CD14-positive monocyte (primary cell): ENCODE measurements around the gene CORO2A. TPM values are rescaled to one million over a fixed set of nuclear protein-coding genes. Genes with fewer than 3 reads are reported as not detected.
A peak's percentile ranks its signal among the peaks of the same experiment; 100 is the strongest.

Experiments
- DNase-seq, 3 donors: peaks; one replicate each; pipeline ENCODE4 v3.0.0-alpha.2; 2011 to 2022
- H2AFZ ChIP-seq: 2 replicates; pipeline ENCODE4 v1.6.0; 2012; ENCODE audit warnings: mild to moderate bottlenecking, low read depth, low read length, inconsistent platforms; ENCODE audit not compliant: insufficient read depth, poor library complexity, severe bottlenecking
- H3K27ac ChIP-seq, 2 donors: 1 replicate in 1 of 2; 2 replicates in 1 of 2; pipeline ENCODE4 v1.5.1; 2012 to 2013; ENCODE audit warnings: low read length in 2 of 2, control low read depth in 1 of 2, inconsistent platforms in 1 of 2, low read depth in 1 of 2, mild to moderate bottlenecking in 1 of 2
- H3K27me3 ChIP-seq, 2 donors: one replicate each; pipeline versions ENCODE4 v1.6.0 to v1.6.1; 2011 to 2013; ENCODE audit warnings: low read length in 2 of 2; ENCODE audit not compliant: control insufficient read depth in 2 of 2, insufficient read depth in 2 of 2
- H3K36me3 ChIP-seq, 2 donors: replicated peaks in 1 of 2; 1 replicate in 1 of 2; 2 replicates in 1 of 2; pipeline versions ENCODE4 v1.5.1 to v1.6.1; 2012 to 2013; ENCODE audit warnings: low read length in 2 of 2, control low read depth in 1 of 2, inconsistent platforms in 1 of 2, mild to moderate bottlenecking in 1 of 2; ENCODE audit not compliant: insufficient read depth in 2 of 2, control insufficient read depth in 1 of 2
- H3K4me1 ChIP-seq, 2 donors: 1 replicate in 1 of 2; 2 replicates in 1 of 2; pipeline versions ENCODE4 v1.5.1 to v1.6.1; 2012 to 2013; ENCODE audit warnings: low read length in 2 of 2, control low read depth in 1 of 2, inconsistent platforms in 1 of 2, mild to moderate bottlenecking in 1 of 2, moderate library complexity in 1 of 2; ENCODE audit not compliant: insufficient read depth in 2 of 2, control insufficient read depth in 1 of 2
- H3K4me2 ChIP-seq: replicated peaks from 2 replicates; pipeline ENCODE3; 2012; ENCODE audit warnings: low read length, moderate library complexity, mild to moderate bottlenecking; ENCODE audit not compliant: poor library complexity, severe bottlenecking; ENCODE audit errors: extremely low read depth
- H3K4me3 ChIP-seq, 3 experiments: fragments of 200-600 bp in 1 of 3; sonication (generic) in 1 of 3; replicated peaks in 1 of 3; 1 replicate in 2 of 3; 2 replicates in 1 of 3; pipeline ENCODE4 v1.5.1; 2011 to 2013; ENCODE audit warnings: low read length in 3 of 3, mild to moderate bottlenecking in 3 of 3, control low read depth in 2 of 3, low read depth in 2 of 3, inconsistent platforms in 1 of 3, moderate library complexity in 1 of 3
- H3K79me2 ChIP-seq: 2 replicates; pipeline ENCODE4 v1.6.0; 2012; ENCODE audit warnings: mild to moderate bottlenecking, control low read depth, inconsistent platforms, low read length, moderate library complexity; ENCODE audit not compliant: insufficient read depth
- H3K9ac ChIP-seq: 2 replicates; pipeline ENCODE4 v1.6.0; 2017; ENCODE audit warnings: low read length, mild to moderate bottlenecking; ENCODE audit not compliant: insufficient read depth, poor library complexity, severe bottlenecking
- H3K9me3 ChIP-seq, 2 donors: replicated peaks in 1 of 2; 1 replicate in 1 of 2; 2 replicates in 1 of 2; pipeline versions ENCODE4 v1.5.1 to v1.6.1; 2012 to 2013; ENCODE audit warnings: low read length in 2 of 2, control low read depth in 1 of 2; ENCODE audit not compliant: control insufficient read depth in 1 of 2, insufficient read depth in 1 of 2
- H4K20me1 ChIP-seq: 2 replicates; pipeline ENCODE4 v1.6.0; 2012; ENCODE audit warnings: mild to moderate bottlenecking, low read length, control low read depth, moderate library complexity; ENCODE audit not compliant: insufficient read depth
- H3K27ac Mint-ChIP-seq, 7 donors: one replicate each; pipeline ENCODE4 v1.8.0; 2020; ENCODE audit warnings: mild to moderate bottlenecking in 7 of 7, mixed read lengths in 7 of 7, moderate library complexity in 6 of 7, inconsistent platforms in 2 of 7
- H3K27me3 Mint-ChIP-seq, 3 donors: one replicate each; pipeline ENCODE4 v1.8.0; 2021 to 2022; ENCODE audit warnings: low read depth in 3 of 3, mild to moderate bottlenecking in 3 of 3, mixed read lengths in 3 of 3, moderate library complexity in 3 of 3, inconsistent platforms in 1 of 3
- H3K36me3 Mint-ChIP-seq, 2 donors: one replicate each; pipeline ENCODE4 v1.8.0; 2020; ENCODE audit warnings: mixed read lengths in 2 of 2, inconsistent platforms in 1 of 2, mild to moderate bottlenecking in 1 of 2
- H3K4me1 Mint-ChIP-seq: one replicate; pipeline ENCODE4 v1.8.0; 2020; ENCODE audit warnings: mild to moderate bottlenecking, mixed read lengths
- H3K4me3 Mint-ChIP-seq, 2 donors: one replicate each; pipeline ENCODE4 v1.8.0; 2020; ENCODE audit warnings: mild to moderate bottlenecking in 2 of 2, mixed read lengths in 2 of 2, moderate library complexity in 1 of 2
- H3K9me3 Mint-ChIP-seq, 7 donors: one replicate each; pipeline ENCODE4 v1.8.0; 2020 to 2022; ENCODE audit warnings: mixed read lengths in 7 of 7, mild to moderate bottlenecking in 6 of 7, moderate library complexity in 6 of 7, inconsistent platforms in 2 of 7
- WGBS: methylation state at CpG from one replicate; pipeline ENCODE4 v1.1.5; 2013; ENCODE audit warnings: missing lambda C conversion rate; ENCODE audit not compliant: insufficient coverage; 5-methylcytosine and 5-hydroxymethylcytosine counted together
- intact Hi-C, 2 donors: fragments of 100-400 bp; cut with micrococcal nuclease; formaldehyde crosslinking; loops; one replicate each; pipeline versions ENCODE4 v1.15.0 to v1.15.1; 2023
- polyA plus RNA-seq, 3 donors: library from polyadenylated mRNA; depleted of rRNA in 1 of 3; unstranded in 2 of 3; stranded (reverse) in 1 of 3; fragments of 300-500 nt in 2 of 3; fragments of >200 nt in 1 of 3; fragmentation: Illumina TruSeq in 2 of 3; gene quantifications; 1 replicate in 2 of 3; 2 replicates in 1 of 3; pipeline ENCODE4 v1.2.3, GENCODE V29; 2012 to 2021
- TF ChIP-seq, protein P1 (sequence below): fragments of 200-600 bp; IDR thresholded peaks from one replicate; pipeline ENCODE4 v1.8.0; 2022; ENCODE audit warnings: antibody characterized with exemption, mild to moderate bottlenecking

Gene CORO2A
- polyA plus RNA-seq, 3 donors: 1.2 to 3.5 (median 2.1) TPM

- Histone ChIP-seq H3K9me3 (no peaks in the 10 kb centered on the region), H3K4me2 (no peak overlapping the region), H3K36me3 (peaks cover 0 to 6% of the 10 kb centered on the region in 2 donors), H3K27ac (no peak overlapping the region), H3K4me3 (no peak overlapping the region), H4K20me1 (no peaks in the 10 kb centered on the region), H2AFZ (no peak overlapping the region), H3K4me1 (peaks cover 30 to 34% of the 10 kb centered on the region in 2 donors), H3K27me3 (no peaks in the 10 kb centered on the region), H3K79me2 (no peaks in the 10 kb centered on the region), H3K9ac (no peak overlapping the region)
- H3K9me3 Mint-ChIP-seq: peaks cover 0 to 2% (median 0%) of the 10 kb centered on the region in 7 donors
- H3K27ac Mint-ChIP-seq: no peak overlapping the region
- H3K36me3 Mint-ChIP-seq: peaks cover 20 to 43% of the 10 kb centered on the region in 2 donors
- DNase-seq: no peak
- H3K4me3 Mint-ChIP-seq: no peak overlapping the region
- peaks cover 0 to 1% (median 0%) of the 10 kb centered on the region in 3 donors for H3K27me3 Mint-ChIP-seq
- intact Hi-C loops: no loop called here
- TF ChIP-seq, protein P1, sequence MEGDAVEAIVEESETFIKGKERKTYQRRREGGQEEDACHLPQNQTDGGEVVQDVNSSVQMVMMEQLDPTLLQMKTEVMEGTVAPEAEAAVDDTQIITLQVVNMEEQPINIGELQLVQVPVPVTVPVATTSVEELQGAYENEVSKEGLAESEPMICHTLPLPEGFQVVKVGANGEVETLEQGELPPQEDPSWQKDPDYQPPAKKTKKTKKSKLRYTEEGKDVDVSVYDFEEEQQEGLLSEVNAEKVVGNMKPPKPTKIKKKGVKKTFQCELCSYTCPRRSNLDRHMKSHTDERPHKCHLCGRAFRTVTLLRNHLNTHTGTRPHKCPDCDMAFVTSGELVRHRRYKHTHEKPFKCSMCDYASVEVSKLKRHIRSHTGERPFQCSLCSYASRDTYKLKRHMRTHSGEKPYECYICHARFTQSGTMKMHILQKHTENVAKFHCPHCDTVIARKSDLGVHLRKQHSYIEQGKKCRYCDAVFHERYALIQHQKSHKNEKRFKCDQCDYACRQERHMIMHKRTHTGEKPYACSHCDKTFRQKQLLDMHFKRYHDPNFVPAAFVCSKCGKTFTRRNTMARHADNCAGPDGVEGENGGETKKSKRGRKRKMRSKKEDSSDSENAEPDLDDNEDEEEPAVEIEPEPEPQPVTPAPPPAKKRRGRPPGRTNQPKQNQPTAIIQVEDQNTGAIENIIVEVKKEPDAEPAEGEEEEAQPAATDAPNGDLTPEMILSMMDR: no peak
- 90% methylated on average over 3 of the region's 3 CpGs for WGBS
- H3K4me1 Mint-ChIP-seq: peaks cover 41% of the 10 kb centered on the region
Observed at GRCh38 chr9:98149422-98149821, 43.0 kb downstream of the CORO2A start.

- peaks cover 0 to 2% (median 0%) of the 10 kb centered on the region in 7 donors for H3K9me3 Mint-ChIP-seq
- WGBS: no CpG with 5 or more reads among the region's 2 CpGs
- H3K27me3 ChIP-seq: no peaks in the 10 kb centered on the region
- intact Hi-C loops: no loop called here
- no peak overlapping the region for H3K27ac ChIP-seq
- H3K4me3 Mint-ChIP-seq: no peak overlapping the region
- no peaks in the 10 kb centered on the region for H3K79me2 ChIP-seq
- no peak overlapping the region for H3K4me3 ChIP-seq
- peaks cover 16 to 42% of the 10 kb centered on the region in 2 donors for H3K36me3 Mint-ChIP-seq
- H3K4me1 ChIP-seq: peaks cover 30 to 34% of the 10 kb centered on the region in 2 donors
- DNase-seq: no peak
- peaks cover 0 to 6% of the 10 kb centered on the region in 2 donors for H3K36me3 ChIP-seq
- peaks cover 42% of the 10 kb centered on the region for H3K4me1 Mint-ChIP-seq
- TF ChIP-seq, protein P1: no peak
- no peak overlapping the region for H2AFZ ChIP-seq
- H3K27me3 Mint-ChIP-seq: peaks cover 0 to 1% (median 0%) of the 10 kb centered on the region in 3 donors
- H3K27ac Mint-ChIP-seq: peak overlapping the region in 2 of 7 donors; percentile 54 to 56
- H4K20me1 ChIP-seq: no peaks in the 10 kb centered on the region
- H3K9ac ChIP-seq: no peak overlapping the region
- no peak overlapping the region for H3K4me2 ChIP-seq
- H3K9me3 ChIP-seq: no peaks in the 10 kb centered on the region
Observed at GRCh38 chr9:98148486-98148885, 44.0 kb downstream of the CORO2A start.
